Putamen (tissue), 1 donor: Measurements from ENCODE around the gene FOXQ1.

ENCODE experiments used
- DNase-seq: peaks from one replicate; pipeline ENCODE4 v3.0.0-alpha.2; 2016; ENCODE audit warnings: low spot score

The FOXQ1 gene, protein sequence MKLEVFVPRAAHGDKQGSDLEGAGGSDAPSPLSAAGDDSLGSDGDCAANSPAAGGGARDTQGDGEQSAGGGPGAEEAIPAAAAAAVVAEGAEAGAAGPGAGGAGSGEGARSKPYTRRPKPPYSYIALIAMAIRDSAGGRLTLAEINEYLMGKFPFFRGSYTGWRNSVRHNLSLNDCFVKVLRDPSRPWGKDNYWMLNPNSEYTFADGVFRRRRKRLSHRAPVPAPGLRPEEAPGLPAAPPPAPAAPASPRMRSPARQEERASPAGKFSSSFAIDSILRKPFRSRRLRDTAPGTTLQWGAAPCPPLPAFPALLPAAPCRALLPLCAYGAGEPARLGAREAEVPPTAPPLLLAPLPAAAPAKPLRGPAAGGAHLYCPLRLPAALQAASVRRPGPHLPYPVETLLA

DNA sequence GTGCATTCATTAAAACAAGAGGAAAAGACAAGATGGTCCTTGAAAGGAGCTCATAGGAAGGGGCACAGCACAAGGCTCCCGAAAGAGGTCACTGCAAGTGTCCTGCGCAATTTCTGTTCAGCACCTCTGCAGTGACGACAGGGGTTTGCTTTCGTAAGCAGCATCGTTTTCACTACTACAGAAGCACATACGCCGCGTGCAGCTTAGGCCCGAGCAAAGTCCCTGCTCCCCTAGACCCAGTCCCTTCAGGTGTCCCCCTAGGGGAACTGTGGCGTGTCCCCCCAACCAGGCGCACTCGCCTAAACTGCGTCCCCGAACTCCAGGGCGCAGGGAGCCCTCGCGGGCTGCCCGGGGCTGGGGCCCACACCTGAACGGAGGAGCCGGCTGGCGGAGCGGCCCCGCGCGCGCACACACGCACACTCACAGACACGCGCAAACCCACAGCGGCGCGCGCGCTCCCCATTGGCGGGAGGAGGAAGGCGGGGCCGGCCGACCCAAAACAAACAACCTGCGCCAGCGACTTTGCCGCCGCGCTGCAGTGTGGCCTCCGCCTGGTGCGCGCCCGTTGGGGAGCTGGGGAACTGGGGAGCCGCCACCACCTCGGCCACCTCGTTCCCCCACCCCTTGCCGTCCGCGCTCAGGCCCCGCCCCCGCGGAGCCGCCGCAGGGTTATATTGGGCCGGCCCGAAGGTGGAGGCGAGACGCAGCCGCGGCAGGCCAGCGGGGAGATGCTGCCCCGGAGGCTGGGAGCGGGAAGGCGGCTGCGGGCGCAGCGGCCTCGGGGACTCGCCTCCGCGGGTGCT lies at the start of gene FOXQ1:
TSS of gene FOXQ1 (plus strand) at position 699 of the 803 bp plus-strand sequence. CDS start 607 bp downstream, outside the sequence.
- DNase-seq = no peak

DNA sequence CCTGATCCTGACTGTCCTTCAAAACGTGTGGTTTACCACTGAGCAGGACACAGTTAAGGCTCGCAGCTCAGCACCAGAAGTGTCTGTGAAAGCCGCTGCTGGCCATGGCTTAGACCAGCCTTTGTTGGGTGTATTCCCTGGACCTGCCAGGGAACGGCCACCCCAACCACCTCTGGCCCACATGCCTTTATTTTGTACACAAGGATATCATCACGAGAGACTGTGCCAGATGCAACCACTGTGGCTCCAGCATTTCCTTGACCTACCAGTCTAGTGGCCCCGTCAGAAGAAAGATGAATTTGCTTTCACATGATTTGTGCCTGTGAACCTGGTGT lies 49.2 kb upstream of the FOXQ1 start:
- DNase-seq = no peak

DNA sequence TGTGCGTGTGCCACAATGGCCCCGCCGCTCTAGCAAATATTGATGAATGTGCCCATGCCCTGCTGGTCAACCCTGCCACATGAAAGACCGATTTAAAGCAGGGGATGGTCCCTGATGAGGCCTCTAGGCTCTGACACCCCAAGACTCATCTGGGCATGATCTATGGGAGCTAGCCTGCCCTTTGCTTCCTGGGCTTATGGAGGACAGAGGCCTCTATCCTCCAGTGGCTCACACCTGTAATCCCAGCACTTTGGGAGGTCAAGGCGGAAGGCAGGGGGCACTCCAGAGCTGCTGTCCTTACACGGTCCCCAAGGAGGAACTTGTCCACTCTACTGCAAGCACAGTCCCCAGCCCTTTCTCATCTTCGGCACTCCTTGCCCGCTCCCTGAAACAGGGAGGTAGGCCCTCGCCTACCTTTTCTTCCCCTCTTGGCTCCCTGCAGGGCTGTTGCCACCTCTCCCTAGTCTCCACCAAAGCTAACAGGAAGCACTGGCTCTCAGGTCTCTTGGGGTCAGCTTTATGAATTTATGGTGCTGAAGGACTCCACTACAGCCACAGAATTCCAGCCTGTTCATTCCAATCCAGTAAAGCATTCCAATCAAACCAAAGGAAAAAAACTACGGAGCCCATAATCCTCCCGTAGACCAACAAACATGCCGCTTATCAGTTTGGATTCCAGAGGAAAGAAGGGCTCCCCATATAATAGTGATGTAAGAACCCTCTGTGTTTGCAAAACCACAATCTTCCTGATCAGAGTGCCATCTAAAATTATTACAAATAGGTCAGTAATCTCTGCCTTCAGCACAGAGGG lies 48.7 kb upstream of the FOXQ1 start:
- no peak for DNase-seq

DNA sequence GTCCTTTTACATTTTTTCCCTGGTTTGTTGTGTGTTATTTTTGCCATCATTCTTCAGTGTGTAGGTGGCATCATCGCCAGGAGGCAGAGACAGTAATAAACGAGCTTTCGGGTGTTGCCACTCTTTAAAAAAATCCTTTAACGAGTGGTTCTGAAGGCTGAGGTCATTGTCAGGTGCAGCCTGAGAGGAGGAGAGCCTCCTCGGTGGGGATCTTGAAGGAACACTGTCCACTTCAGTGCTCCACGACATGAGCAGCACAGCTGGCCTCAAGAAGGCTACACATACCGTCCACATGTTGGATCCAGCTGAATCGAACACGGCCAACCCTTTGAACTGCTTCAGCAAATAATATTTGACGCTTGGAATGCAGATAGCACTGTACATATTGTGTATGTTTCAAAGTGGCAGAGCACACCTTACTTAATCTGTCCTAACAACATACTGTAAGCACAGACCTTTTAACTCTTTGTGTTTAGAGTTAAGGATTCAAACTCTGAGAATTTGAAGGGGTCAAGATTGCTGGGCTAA lies 48.0 kb upstream of the FOXQ1 start:
- DNase-seq = no peak

DNA sequence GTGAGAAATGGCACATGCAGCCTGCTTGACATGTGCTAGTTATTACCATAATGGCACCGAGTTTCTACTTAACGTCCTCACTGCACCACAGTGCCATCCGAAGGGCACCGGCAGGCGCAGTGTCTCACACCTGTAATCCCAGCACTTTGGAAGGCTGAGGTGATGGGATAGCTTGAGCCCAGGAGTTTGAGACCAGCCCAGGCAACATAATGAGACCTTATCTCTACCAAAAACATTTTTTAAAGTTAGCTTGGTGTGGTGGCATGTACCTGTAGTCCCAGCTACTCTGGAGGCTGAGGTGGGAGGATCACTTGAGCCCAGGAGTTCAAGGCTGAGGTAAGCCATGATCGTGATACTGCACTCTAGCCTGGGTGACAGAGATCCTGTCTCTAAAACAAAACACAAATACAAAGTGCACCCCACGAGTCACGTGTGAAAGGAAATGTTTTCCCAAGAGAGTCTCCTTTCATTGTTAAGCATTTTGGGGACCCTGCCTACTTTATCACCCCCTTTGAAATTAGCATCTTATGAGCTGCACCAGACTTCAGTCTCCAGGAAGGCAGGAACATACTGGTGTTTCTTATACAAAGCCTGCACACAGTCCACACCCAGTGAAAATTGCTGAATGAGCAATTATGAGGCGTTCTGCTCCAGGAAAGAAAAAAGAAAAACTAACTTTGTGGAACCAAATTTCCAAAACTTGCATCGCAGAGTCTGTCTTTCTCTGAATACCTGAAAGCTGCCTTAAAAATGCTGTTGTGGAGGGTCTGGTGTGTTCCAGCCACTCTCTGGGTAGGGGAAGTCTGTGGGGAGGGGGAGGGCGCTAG lies 47.1 kb upstream of the FOXQ1 start:
- DNase-seq = no peak

DNA sequence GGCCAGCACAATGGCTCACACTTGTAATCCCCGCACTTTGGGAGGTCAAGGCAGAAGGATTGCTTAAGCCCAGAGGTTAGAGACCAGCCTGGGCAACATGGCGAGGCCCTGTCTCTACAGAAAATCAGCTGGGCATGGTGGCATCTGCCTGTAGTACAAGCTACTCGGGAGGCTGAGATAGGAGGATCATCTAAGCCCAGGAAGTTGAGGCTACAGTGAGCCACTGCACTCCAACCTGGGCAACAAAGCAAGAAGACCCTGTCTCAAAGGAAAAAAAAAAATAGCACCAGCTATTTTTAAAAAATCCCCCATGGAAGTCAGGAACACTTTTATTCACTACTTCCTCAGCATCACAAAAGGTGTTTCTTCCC lies 45.2 kb upstream of the FOXQ1 start:
- no peak for DNase-seq

DNA sequence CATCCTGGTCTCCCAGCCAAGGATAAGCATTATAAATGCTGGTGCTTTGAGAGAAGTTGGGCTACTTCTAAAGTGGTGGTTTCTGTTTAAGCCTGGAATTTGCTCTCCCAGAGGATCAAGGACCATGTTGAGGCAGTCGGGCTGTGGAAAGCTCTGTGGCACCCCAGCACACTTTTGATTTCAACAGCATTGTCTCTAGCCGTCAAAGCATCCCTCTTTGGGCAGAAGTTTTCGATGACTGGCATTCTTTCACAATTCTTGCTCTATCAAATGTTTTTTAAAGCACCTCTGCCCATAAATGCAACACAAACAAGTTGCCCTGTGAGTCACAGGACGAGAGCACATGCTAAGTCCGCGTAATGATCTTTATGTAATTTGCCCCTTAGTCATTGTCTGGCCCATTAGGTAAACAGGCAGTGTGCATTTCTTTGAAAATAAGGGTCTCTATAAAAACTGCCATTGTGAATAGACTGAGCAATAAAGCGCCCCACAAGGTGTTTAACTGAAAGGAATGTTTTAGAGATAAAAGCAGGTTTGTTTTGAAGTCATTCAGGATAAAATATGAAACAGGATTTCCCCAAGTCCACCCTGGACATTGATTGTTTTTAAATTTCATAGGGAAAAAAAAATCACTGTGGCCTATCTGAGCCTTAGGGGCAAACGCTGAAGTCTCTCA lies 44.7 kb upstream of the FOXQ1 start:
- DNase-seq = no peak

DNA sequence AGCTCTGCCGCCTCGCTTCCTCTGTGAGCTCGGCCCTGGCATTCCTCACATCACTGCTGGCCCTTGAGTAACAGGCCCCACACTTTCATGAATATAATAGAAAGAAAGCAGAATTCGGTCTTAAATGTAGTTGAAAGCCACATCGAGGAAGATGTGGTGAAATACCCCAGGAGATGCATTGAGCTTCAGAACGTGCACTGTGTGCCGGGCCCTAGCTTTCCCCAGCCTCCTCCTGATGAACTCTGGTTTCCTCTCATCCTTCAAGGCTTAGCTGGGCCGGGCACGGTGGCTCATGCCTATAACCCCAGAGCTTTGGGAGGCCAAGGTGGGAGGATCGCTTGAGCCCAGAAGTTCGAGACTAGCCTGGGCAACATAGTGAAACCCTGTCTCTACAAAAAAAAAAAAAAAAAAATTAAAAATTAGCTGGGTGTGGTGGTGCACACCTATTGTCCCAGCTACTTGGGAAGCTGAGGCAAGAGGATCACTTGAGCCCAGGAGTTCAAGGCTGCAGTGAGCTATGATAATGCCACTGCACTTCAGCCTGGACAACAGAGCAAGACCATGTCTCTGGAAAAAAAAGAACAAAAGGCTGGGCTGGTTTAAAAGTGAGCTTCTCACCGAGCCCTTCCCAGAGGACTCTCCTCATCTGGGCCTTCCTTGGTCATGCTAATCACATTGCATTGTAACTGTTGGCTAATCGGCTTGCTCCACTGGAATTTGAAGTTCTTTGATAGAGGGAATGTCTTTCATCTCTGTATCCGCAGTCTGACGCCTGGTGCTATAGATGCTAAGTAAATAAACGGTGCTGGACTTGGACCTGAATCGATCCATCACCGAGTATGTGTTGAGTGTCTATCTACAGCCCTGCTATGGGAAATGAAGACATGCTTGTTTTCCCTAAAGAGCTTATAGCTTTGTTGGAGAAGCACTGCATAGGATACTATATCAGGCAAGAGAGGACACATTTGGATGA lies 43.8 kb upstream of the FOXQ1 start:
- DNase-seq = no peak

DNA sequence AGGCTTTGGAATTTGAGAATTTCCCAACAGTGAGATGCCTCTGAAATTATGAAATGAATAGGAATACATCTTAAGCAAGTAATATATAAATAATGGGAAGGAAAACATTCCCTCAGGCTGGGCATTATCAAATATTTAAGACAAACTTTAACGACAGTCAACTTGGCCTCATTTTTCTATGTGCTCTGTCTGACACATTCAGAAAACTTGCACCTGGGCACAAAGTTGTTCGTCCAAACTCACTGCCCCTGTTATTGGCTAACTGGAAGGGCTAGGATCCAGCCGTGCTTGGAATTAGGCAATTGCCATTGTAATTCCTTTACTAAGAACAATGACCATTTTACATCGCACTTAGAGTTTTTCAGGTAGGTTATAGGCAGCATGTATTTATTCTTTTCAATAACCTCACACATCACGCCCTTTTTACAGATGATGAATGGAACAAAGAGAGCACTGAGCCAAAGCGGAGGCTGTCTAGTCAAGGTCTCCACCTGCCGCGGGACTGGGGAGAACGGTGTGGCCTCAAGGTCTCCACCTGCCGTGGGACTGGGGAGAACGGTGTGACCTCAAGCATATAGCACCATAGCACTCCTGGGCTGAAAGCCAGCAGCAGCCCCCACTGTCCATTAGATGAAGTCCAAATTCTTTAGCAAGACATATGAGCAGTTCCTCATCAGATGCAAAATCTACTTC lies 40.7 kb upstream of the FOXQ1 start:
- DNase-seq = no peak

DNA sequence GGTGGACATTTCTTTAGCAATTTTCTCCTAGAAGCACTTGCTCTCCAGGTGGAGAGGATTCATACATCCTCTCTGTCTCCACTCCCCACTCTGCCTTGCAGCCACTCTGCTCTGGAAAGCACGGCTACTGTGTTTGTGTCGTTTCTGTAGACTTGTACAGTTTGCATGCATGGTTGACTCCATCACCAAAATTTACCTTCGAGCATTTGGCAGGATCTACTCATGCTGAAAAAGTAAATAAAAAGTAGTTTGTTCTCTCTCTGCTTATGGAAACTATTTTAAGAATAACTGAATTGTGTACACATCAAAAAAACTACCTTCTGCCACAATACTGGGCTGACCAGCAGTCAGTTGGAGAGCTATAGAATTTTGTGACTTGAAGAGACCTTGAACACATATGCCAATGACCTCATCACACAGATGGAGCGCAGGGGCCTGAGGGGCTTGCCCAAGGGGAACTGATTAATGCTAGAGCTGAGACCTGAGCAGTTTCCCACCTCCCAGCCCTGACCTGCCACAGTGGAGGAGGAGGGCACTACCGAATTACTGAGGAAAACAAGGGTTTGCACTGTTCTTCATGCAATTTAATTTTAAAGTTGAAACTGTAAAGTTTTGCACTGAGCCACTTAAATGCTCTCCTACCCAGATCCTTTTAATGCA lies 33.7 kb upstream of the FOXQ1 start:
- DNase-seq = no peak

DNA sequence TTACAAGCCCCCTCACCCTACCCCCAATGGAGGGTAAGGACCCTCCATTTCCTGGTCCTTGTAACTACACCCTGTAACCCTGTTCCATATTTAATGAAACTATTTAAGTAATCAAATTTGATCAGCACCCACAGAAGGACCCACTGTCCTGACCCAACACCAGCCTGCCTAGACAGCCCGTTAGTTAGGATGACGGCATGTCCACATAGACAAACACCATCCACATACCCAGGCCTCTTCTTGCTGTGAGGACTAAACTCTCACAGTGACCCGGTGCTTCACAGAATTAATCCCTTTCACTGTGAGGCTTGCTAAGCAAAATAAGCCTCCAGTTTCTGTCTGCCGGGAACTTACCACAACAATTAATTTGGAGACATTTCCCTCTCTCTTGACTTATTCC lies 32.8 kb upstream of the FOXQ1 start:
- no peak for DNase-seq

DNA sequence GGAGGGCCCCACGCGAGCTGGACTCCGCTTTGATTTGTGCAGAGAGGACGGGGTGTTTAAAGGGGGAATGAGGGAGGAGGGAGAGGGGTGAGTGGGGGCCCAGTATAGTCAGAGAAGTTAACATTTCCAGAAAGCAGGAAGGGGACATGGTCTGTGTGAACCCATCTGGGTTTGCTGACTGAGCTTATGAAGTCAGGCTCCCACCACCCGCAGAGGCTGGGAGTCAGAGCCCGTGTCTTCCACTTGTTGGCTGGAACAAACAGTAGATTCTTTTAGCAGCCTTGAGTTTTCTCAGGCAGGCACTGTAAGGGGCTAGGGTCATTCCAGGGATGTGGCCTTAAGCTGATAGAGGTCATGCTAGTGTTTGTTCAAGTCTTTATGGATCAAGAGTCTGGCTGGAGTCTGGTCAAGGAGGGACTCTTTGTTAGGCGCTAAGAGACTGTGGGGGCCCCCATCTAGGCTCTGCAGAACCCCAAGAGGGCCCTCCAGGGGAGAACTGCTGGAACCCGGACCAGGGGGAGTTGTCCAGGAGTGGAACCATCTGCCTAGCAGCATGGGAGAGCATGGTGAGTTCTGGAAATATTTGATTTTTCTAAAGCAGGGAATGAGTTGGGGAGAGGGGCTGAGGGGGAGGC lies 31.1 kb upstream of the FOXQ1 start:
- no peak for DNase-seq

DNA sequence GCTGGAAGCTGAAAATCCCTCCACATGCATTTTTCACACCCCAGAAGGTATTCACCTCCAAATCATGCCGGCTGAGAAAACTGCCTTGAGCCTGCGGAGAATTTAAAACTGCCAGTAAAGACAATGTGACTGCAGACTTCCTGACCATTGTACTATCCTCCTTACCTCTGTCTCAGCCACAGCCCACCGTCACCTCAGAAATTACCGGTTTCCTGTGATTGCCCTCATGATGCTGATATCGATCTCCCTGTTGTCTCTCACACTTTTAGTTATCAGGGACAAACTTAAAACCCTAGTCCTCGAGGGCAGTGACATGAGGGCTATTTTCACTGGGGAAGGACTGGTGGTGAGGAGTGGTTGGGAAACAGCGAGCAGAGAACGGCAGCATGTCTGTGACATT lies 30.2 kb upstream of the FOXQ1 start:
- DNase-seq = no peak

DNA sequence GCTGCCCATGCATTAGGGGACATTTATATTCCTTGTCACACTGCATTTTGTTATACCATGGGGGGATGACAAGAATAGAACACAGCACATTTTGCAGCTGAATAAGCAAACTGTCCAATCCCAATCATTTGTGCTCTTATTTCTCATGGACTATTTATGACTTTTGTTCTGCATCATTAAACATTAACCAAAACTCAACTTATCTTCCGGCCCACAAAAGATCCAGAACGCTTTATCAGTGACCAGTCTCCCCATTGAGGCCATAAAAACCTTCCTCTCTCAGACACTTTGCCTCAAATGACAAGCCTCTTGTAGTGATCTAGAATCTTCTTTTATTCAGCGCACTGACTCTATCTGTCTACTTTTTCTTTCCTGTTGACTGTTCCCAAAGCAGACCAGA lies 28.4 kb upstream of the FOXQ1 start:
- DNase-seq = no peak

DNA sequence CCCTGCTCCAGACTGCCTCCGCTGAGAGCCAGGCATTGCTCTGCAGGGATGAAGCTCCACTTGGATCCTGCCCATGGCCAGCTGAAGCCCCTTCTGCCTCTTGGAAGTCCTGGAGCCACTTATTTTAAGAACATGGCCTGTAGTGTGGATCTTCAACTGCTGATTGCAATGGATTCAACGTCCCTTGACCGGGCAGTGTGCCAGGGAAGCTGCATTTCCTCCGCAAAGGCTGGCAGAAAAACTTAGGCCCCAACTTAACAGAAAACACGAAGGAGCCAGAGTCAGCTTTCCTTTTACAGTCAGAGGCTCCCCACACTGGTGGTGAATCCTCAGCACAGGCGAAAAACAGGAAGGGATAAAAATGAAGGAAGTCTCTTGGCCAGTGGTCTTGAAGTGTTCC lies 26.3 kb upstream of the FOXQ1 start:
- no peak for DNase-seq

DNA sequence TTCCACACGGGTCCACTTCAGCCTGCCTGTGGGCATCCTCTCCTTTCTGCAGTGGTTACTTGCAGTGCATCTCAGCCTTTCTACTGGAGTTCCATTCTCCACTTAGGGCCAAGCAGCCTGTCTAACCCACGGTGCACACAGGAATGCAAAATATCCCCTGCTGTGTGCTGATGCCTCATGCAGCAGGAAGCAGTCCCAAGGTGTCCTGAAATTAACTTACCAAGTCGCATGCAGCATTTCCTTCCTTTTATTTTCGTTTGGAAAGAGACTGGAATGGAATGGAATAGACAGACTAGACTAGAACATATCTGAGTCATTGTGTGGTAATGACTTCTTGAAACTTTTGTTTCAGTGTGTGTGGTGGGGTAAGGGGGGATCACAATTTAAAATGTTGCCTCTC lies 25.9 kb upstream of the FOXQ1 start:
- DNase-seq = no peak

DNA sequence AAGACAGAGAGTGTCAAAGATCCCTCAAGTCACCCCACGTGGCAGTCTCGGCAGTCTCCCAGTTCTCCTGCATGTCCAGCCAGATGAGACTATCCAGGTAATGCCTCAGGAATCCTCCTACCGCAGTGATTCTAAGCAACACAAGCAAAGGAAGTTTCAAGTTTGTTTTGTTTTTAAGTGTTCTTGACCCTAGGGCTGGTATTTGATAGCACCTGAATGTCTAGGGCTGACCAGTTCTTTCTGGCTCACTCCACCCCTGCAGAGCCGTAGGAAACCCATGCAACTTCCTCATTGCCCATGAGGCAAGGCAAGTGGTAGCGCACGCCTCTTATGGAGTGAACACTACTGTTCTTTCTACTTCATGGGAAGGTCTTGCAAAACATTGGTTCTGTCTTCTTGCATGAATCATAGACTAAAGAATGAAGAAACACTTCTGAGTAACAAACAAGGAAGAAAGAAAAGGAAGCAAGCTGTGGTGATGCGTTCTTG lies 24.8 kb upstream of the FOXQ1 start:
- DNase-seq = no peak

DNA sequence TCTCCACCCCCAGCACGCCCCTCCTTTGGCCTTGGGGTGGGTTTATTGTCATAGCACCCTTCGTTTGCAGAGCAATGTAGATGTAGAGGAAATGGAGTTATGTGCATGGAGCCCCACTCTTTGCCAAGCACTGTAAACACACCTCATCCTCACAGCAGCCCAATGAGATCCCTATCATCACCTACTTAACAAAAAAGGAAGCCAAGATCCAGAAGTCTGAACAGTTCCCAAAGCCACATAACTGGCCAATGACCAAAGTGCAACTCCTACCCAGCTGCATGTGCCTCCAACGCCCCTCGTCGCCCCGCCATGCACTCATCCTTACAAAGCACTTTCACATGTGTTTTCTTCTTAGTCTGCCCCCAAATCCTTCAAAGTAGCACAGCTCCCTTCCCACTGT lies 21.8 kb upstream of the FOXQ1 start:
- no peak for DNase-seq
